CD14-positive monocyte (primary cell): ENCODE measurements around the gene JMJD7. TPM values are rescaled to one million over a fixed set of nuclear protein-coding genes. Genes with fewer than 3 reads are reported as not detected.

Experiments used
- DNase-seq, 3 donors: peaks; one replicate each; pipeline ENCODE4 v3.0.0-alpha.2; 2011 to 2022
- H2AFZ ChIP-seq: 2 replicates; pipeline ENCODE4 v1.6.0; 2012; ENCODE audit warnings: mild to moderate bottlenecking, low read depth, low read length, inconsistent platforms; ENCODE audit not compliant: insufficient read depth, poor library complexity, severe bottlenecking
- H3K27ac ChIP-seq, 2 donors: 1 replicate in 1 of 2; 2 replicates in 1 of 2; pipeline ENCODE4 v1.5.1; 2012 to 2013; ENCODE audit warnings: low read length in 2 of 2, control low read depth in 1 of 2, inconsistent platforms in 1 of 2, low read depth in 1 of 2, mild to moderate bottlenecking in 1 of 2
- H3K27me3 ChIP-seq, 2 donors: one replicate each; pipeline versions ENCODE4 v1.6.0 to v1.6.1; 2011 to 2013; ENCODE audit warnings: low read length in 2 of 2; ENCODE audit not compliant: control insufficient read depth in 2 of 2, insufficient read depth in 2 of 2
- H3K36me3 ChIP-seq, 2 donors: replicated peaks in 1 of 2; 1 replicate in 1 of 2; 2 replicates in 1 of 2; pipeline versions ENCODE4 v1.5.1 to v1.6.1; 2012 to 2013; ENCODE audit warnings: low read length in 2 of 2, control low read depth in 1 of 2, inconsistent platforms in 1 of 2, mild to moderate bottlenecking in 1 of 2; ENCODE audit not compliant: insufficient read depth in 2 of 2, control insufficient read depth in 1 of 2
- H3K4me1 ChIP-seq, 2 donors: 1 replicate in 1 of 2; 2 replicates in 1 of 2; pipeline versions ENCODE4 v1.5.1 to v1.6.1; 2012 to 2013; ENCODE audit warnings: low read length in 2 of 2, control low read depth in 1 of 2, inconsistent platforms in 1 of 2, mild to moderate bottlenecking in 1 of 2, moderate library complexity in 1 of 2; ENCODE audit not compliant: insufficient read depth in 2 of 2, control insufficient read depth in 1 of 2
- H3K4me2 ChIP-seq: replicated peaks from 2 replicates; pipeline ENCODE3; 2012; ENCODE audit warnings: low read length, moderate library complexity, mild to moderate bottlenecking; ENCODE audit not compliant: poor library complexity, severe bottlenecking; ENCODE audit errors: extremely low read depth
- H3K4me3 ChIP-seq, 3 experiments: fragments of 200-600 bp in 1 of 3; sonication (generic) in 1 of 3; replicated peaks in 1 of 3; 1 replicate in 2 of 3; 2 replicates in 1 of 3; pipeline ENCODE4 v1.5.1; 2011 to 2013; ENCODE audit warnings: low read length in 3 of 3, mild to moderate bottlenecking in 3 of 3, control low read depth in 2 of 3, low read depth in 2 of 3, inconsistent platforms in 1 of 3, moderate library complexity in 1 of 3
- H3K79me2 ChIP-seq: 2 replicates; pipeline ENCODE4 v1.6.0; 2012; ENCODE audit warnings: mild to moderate bottlenecking, control low read depth, inconsistent platforms, low read length, moderate library complexity; ENCODE audit not compliant: insufficient read depth
- H3K9ac ChIP-seq: 2 replicates; pipeline ENCODE4 v1.6.0; 2017; ENCODE audit warnings: low read length, mild to moderate bottlenecking; ENCODE audit not compliant: insufficient read depth, poor library complexity, severe bottlenecking
- H3K9me3 ChIP-seq, 2 donors: replicated peaks in 1 of 2; 1 replicate in 1 of 2; 2 replicates in 1 of 2; pipeline versions ENCODE4 v1.5.1 to v1.6.1; 2012 to 2013; ENCODE audit warnings: low read length in 2 of 2, control low read depth in 1 of 2; ENCODE audit not compliant: control insufficient read depth in 1 of 2, insufficient read depth in 1 of 2
- H4K20me1 ChIP-seq: 2 replicates; pipeline ENCODE4 v1.6.0; 2012; ENCODE audit warnings: mild to moderate bottlenecking, low read length, control low read depth, moderate library complexity; ENCODE audit not compliant: insufficient read depth
- H3K27ac Mint-ChIP-seq, 7 donors: one replicate each; pipeline ENCODE4 v1.8.0; 2020; ENCODE audit warnings: mild to moderate bottlenecking in 7 of 7, mixed read lengths in 7 of 7, moderate library complexity in 6 of 7, inconsistent platforms in 2 of 7
- H3K27me3 Mint-ChIP-seq, 3 donors: one replicate each; pipeline ENCODE4 v1.8.0; 2021 to 2022; ENCODE audit warnings: low read depth in 3 of 3, mild to moderate bottlenecking in 3 of 3, mixed read lengths in 3 of 3, moderate library complexity in 3 of 3, inconsistent platforms in 1 of 3
- H3K36me3 Mint-ChIP-seq, 2 donors: one replicate each; pipeline ENCODE4 v1.8.0; 2020; ENCODE audit warnings: mixed read lengths in 2 of 2, inconsistent platforms in 1 of 2, mild to moderate bottlenecking in 1 of 2
- H3K4me1 Mint-ChIP-seq: one replicate; pipeline ENCODE4 v1.8.0; 2020; ENCODE audit warnings: mild to moderate bottlenecking, mixed read lengths
- H3K4me3 Mint-ChIP-seq, 2 donors: one replicate each; pipeline ENCODE4 v1.8.0; 2020; ENCODE audit warnings: mild to moderate bottlenecking in 2 of 2, mixed read lengths in 2 of 2, moderate library complexity in 1 of 2
- H3K9me3 Mint-ChIP-seq, 7 donors: one replicate each; pipeline ENCODE4 v1.8.0; 2020 to 2022; ENCODE audit warnings: mixed read lengths in 7 of 7, mild to moderate bottlenecking in 6 of 7, moderate library complexity in 6 of 7, inconsistent platforms in 2 of 7
- CTCF ChIP-seq: fragments of 200-600 bp; IDR thresholded peaks from one replicate; pipeline ENCODE4 v1.8.0; 2022; ENCODE audit warnings: antibody characterized with exemption, mild to moderate bottlenecking
- WGBS: methylation state at CpG from one replicate; pipeline ENCODE4 v1.1.5; 2013; ENCODE audit warnings: missing lambda C conversion rate; ENCODE audit not compliant: insufficient coverage; 5-methylcytosine and 5-hydroxymethylcytosine counted together
- intact Hi-C, 2 donors: fragments of 100-400 bp; cut with micrococcal nuclease; formaldehyde crosslinking; loops; one replicate each; pipeline versions ENCODE4 v1.15.0 to v1.15.1; 2023
- polyA plus RNA-seq, 3 donors: library from polyadenylated mRNA; depleted of rRNA in 1 of 3; unstranded in 2 of 3; stranded (reverse) in 1 of 3; fragments of 300-500 nt in 2 of 3; fragments of >200 nt in 1 of 3; fragmentation: Illumina TruSeq in 2 of 3; gene quantifications; 1 replicate in 2 of 3; 2 replicates in 1 of 3; pipeline ENCODE4 v1.2.3, GENCODE V29; 2012 to 2021

JMJD7 gene
- polyA plus RNA-seq, 3 donors, result 11.3 to 18.8 (median 15.2) TPM

GRCh38 chr15:41820791-41821423, 7.0 kb upstream of the JMJD7 start:
- peaks cover 63 to 100% of the 10 kb centered on the region in 2 donors for H3K36me3 ChIP-seq
- intact Hi-C loops, result loop anchor here in 1 of 2 donors (10.0 kb wide), 1 partner anchor 84 kb away; no protein-coding TSS in a partner anchor
- peaks cover 77 to 94% of the 10 kb centered on the region in 2 donors for H3K36me3 Mint-ChIP-seq
- peaks cover 0 to 2% (median 2%) of the 10 kb centered on the region in 3 donors for H3K27me3 Mint-ChIP-seq
- H3K4me3 ChIP-seq, result no peak overlapping the region
- H3K27me3 ChIP-seq, result no peaks in the 10 kb centered on the region
- no peak overlapping the region for H3K4me3 Mint-ChIP-seq
- H4K20me1 ChIP-seq, result no peaks in the 10 kb centered on the region
- no peak overlapping the region for H3K27ac Mint-ChIP-seq
- no peaks in the 10 kb centered on the region for H3K4me1 Mint-ChIP-seq
- H3K9me3 Mint-ChIP-seq, result no peaks in the 10 kb centered on the region
- no peak for TF ChIP-seq CTCF
- no peaks in the 10 kb centered on the region for H3K4me1 ChIP-seq
- no peaks in the 10 kb centered on the region for H3K9me3 ChIP-seq
- 98% methylated on average over 6 of the region's 6 CpGs for WGBS
- no peak for DNase-seq
- H2AFZ ChIP-seq, result no peak overlapping the region
- no peaks in the 10 kb centered on the region for H3K79me2 ChIP-seq
- no peak overlapping the region for H3K9ac ChIP-seq
- H3K27ac ChIP-seq, result no peak overlapping the region
- no peak overlapping the region for H3K4me2 ChIP-seq

- Histone ChIP-seq H3K79me2 (no peaks in the 10 kb centered on the region), H3K36me3 (peaks cover 57 to 91% of the 10 kb centered on the region in 2 donors), H3K4me2 (no peak overlapping the region), H3K27me3 (peaks cover 0 to 3% of the 10 kb centered on the region in 2 donors), H2AFZ (no peak overlapping the region), H4K20me1 (no peaks in the 10 kb centered on the region), H3K9me3 (no peaks in the 10 kb centered on the region), H3K9ac (no peak overlapping the region), H3K4me1 (no peaks in the 10 kb centered on the region), H3K4me3 (no peak overlapping the region), H3K27ac (no peak overlapping the region)
- 85% methylated on average over 2 of the region's 4 CpGs for WGBS
- no peak overlapping the region for H3K4me3 Mint-ChIP-seq
- no peaks in the 10 kb centered on the region for H3K9me3 Mint-ChIP-seq
- TF ChIP-seq CTCF, result no peak
- intact Hi-C loops, result loop anchor here in 1 of 2 donors (10.0 kb wide), 1 partner anchor 83 kb away; no protein-coding TSS in a partner anchor
- no peak overlapping the region for H3K27ac Mint-ChIP-seq
- no peak for DNase-seq
- peaks cover 73 to 87% of the 10 kb centered on the region in 2 donors for H3K36me3 Mint-ChIP-seq
- no peaks in the 10 kb centered on the region for H3K4me1 Mint-ChIP-seq
- H3K27me3 Mint-ChIP-seq, result peaks cover 2 to 8% (median 6%) of the 10 kb centered on the region in 3 donors
Measured at GRCh38 chr15:41821831-41822230, 6.1 kb upstream of the JMJD7 start.
